HepG2 (cell line): ENCODE results near the gene PCAT6. TPM values are rescaled to one million over a fixed set of nuclear protein-coding genes. Genes with fewer than 3 reads are reported as not detected.

Source experiments
- FOSL1 ChIP-seq: sonication (generic); formaldehyde crosslinking; IDR thresholded peaks from 2 replicates; pipeline ENCODE4 v1.9.0; 2021; ENCODE audit warnings: missing genetic modification reagents, borderline replicate concordance
- FOXJ3 ChIP-seq: sonication (generic); formaldehyde crosslinking; IDR thresholded peaks from 2 replicates; pipeline ENCODE4 v1.4.0; 2020; ENCODE audit warnings: missing genetic modification reagents, mild to moderate bottlenecking, borderline replicate concordance
- FOXK1 ChIP-seq: sonication (generic); formaldehyde crosslinking; IDR thresholded peaks from 2 replicates; pipeline ENCODE4 v1.4.0; 2020; ENCODE audit warnings: low read depth, missing genetic modification reagents, borderline replicate concordance
- MED13 ChIP-seq: sonication (generic); formaldehyde crosslinking; IDR thresholded peaks from 2 replicates; pipeline ENCODE4 v1.5.0; 2020; ENCODE audit warnings: missing genetic modification reagents
- MTA1 ChIP-seq: sonication (generic); formaldehyde crosslinking; IDR thresholded peaks from 2 replicates; pipeline ENCODE4 v1.4.0; 2020; ENCODE audit warnings: missing genetic modification reagents, mild to moderate bottlenecking, borderline replicate concordance
- POLR2AphosphoS2 ChIP-seq: IDR thresholded peaks from 2 replicates; pipeline ENCODE4 v1.6.1; 2011; ENCODE audit warnings: low read depth, low read length, improper control_type of control experiment
- SCMH1 ChIP-seq: sonication (generic); formaldehyde crosslinking; IDR thresholded peaks from 2 replicates; pipeline ENCODE4 v1.9.0; 2021; ENCODE audit warnings: missing genetic modification reagents, mild to moderate bottlenecking, borderline replicate concordance
- SMAD3 ChIP-seq: sonication (generic); formaldehyde crosslinking; IDR thresholded peaks from 2 replicates; pipeline ENCODE4 v1.4.0; 2020; ENCODE audit warnings: missing genetic modification reagents
- TRIM22 ChIP-seq: fragments of 450-650 bp; IDR thresholded peaks from 2 replicates; pipeline ENCODE4 v1.6.1; 2017
- ZBTB2 ChIP-seq: sonication (generic); formaldehyde crosslinking; IDR thresholded peaks from 2 replicates; pipeline ENCODE4 v1.8.0; 2022; ENCODE audit warnings: low read depth, missing genetic modification reagents
- ZFAT ChIP-seq: sonication (generic); formaldehyde crosslinking; conservative IDR thresholded peaks from 2 replicates; pipeline ENCODE4 v1.8.1; 2023; ENCODE audit warnings: missing genetic modification reagents, inconsistent platforms
- ZNF333 ChIP-seq: sonication (generic); formaldehyde crosslinking; IDR thresholded peaks from 2 replicates; pipeline ENCODE4 v1.4.0; 2020; ENCODE audit warnings: mild to moderate bottlenecking, missing genetic modification reagents, borderline replicate concordance
- ZNF720 ChIP-seq: sonication (generic); formaldehyde crosslinking; IDR thresholded peaks from 2 replicates; pipeline ENCODE4 v1.4.0; 2020; ENCODE audit warnings: missing genetic modification reagents
- polyA plus RNA-seq, 8 experiments: library from polyadenylated mRNA; depleted of rRNA in 3 of 8; stranded (reverse) in 7 of 8; unstranded in 1 of 8; fragments of >200 nt; fragmentation: Illumina TruSeq in 4 of 8; extraction: Trizol in 4 of 8; gene quantifications; 2 replicates each; pipeline versions ENCODE4 v1.2.1 to v1.2.3, GENCODE V29; 2011 to 2016; ENCODE audit warnings: low read depth in 4 of 8, missing spikeins in 1 of 8, mixed read lengths in 1 of 8; ENCODE audit not compliant: insufficient read depth in 1 of 8
- total RNA-seq, 5 experiments: library from RNA; depleted of rRNA; stranded (reverse); fragments of >200 nt; fragmentation: Illumina TruSeq; extraction: Trizol; gene quantifications; 2 replicates each; pipeline ENCODE4 v1.2.3, GENCODE V29; 2016; ENCODE audit warnings: low read depth in 1 of 5
- TF ChIP-seq, protein P1 (sequence below): IDR thresholded peaks from 2 replicates; pipeline ENCODE4 v1.6.1; 2016; ENCODE audit warnings: low read depth, missing genetic modification reagents, missing compliant biosample characterization
- TF ChIP-seq, protein P2 (sequence below): sonication (generic); formaldehyde crosslinking; IDR thresholded peaks from 2 replicates; pipeline ENCODE4 v1.4.0; 2020; ENCODE audit warnings: mild to moderate bottlenecking, missing genetic modification reagents
- TF ChIP-seq, protein P3 (sequence below): sonication (generic); formaldehyde crosslinking; IDR thresholded peaks from 2 replicates; pipeline ENCODE4 v1.5.0; 2020; ENCODE audit warnings: missing genetic modification reagents

PCAT6 gene
- total and polyA plus RNA-seq, 2 of the 13 experiments (the other 11 are each of a cell fraction or from before 2014, with no cell fraction given), result 0.60 to 4.4 TPM

DNA sequence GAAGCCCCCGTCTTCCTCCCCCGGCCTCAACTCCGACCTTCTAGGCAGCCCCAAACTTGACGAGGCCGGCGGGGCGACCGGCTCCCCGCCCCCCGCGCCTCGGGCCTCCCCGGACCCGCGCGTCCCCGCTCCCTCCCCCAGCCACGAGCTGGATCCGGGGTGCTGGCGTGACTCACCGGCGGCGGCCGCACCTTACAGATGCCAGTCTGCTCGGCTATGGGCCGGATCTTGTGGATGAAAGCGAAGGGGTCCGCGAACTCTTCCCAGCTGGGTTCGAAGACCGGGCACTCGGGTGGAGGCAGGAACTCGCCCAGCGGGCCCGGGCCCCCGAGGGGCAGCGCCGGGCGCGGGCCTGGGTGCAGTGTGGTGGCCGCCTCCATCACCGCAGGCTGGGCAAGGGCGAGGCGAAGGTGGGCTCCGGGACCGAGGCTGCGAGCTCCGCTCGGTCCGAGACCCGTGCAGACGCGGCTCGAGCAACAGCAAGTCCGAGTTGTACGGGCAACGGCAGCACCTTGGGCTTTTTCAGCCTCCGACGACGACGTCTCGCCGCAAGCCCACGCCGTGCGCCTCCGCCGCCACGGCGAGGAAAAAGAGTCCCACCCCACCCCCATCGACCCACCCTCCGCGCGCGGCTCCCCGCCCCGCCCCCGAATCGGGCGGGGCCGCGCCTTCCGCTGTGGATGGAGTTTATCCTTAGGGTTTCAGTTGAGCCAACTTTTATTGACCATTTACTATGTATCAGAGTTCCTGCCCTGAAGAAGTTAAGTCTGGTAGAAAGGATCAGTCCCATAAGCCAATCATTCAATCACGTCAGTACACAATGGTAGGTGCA lies 2.6 kb upstream of the PCAT6 start, which contains the start of gene KDM5B (continued):
- TF ChIP-seq, protein P1, sequence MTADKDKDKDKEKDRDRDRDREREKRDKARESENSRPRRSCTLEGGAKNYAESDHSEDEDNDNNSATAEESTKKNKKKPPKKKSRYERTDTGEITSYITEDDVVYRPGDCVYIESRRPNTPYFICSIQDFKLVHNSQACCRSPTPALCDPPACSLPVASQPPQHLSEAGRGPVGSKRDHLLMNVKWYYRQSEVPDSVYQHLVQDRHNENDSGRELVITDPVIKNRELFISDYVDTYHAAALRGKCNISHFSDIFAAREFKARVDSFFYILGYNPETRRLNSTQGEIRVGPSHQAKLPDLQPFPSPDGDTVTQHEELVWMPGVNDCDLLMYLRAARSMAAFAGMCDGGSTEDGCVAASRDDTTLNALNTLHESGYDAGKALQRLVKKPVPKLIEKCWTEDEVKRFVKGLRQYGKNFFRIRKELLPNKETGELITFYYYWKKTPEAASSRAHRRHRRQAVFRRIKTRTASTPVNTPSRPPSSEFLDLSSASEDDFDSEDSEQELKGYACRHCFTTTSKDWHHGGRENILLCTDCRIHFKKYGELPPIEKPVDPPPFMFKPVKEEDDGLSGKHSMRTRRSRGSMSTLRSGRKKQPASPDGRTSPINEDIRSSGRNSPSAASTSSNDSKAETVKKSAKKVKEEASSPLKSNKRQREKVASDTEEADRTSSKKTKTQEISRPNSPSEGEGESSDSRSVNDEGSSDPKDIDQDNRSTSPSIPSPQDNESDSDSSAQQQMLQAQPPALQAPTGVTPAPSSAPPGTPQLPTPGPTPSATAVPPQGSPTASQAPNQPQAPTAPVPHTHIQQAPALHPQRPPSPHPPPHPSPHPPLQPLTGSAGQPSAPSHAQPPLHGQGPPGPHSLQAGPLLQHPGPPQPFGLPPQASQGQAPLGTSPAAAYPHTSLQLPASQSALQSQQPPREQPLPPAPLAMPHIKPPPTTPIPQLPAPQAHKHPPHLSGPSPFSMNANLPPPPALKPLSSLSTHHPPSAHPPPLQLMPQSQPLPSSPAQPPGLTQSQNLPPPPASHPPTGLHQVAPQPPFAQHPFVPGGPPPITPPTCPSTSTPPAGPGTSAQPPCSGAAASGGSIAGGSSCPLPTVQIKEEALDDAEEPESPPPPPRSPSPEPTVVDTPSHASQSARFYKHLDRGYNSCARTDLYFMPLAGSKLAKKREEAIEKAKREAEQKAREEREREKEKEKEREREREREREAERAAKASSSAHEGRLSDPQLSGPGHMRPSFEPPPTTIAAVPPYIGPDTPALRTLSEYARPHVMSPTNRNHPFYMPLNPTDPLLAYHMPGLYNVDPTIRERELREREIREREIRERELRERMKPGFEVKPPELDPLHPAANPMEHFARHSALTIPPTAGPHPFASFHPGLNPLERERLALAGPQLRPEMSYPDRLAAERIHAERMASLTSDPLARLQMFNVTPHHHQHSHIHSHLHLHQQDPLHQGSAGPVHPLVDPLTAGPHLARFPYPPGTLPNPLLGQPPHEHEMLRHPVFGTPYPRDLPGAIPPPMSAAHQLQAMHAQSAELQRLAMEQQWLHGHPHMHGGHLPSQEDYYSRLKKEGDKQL (CRISPR knock-in tag), result no peak
- TF ChIP-seq ZNF720 (CRISPR knock-in tag) (no peak), FOSL1 (CRISPR knock-in tag) (no peak), FOXK1 (CRISPR knock-in tag) (peak; percentile 94), TRIM22 (no peak), ZNF333 (CRISPR knock-in tag) (peak; percentile 55; the same call in 1 of the 2 replicates), SMAD3 (CRISPR knock-in tag) (peak; percentile 74; the same call in 1 of the 2 replicates), MED13 (CRISPR knock-in tag) (no peak), MTA1 (CRISPR knock-in tag) (peak; percentile 81; the same call in 1 of the 2 replicates), ZFAT (CRISPR knock-in tag) (no peak), FOXJ3 (CRISPR knock-in tag) (no peak), SCMH1 (no peak), POLR2AphosphoS2 (no peak), ZBTB2 (0 out of 2 replicates have a peak, but pooled peaks have one; percentile 35)
- TF ChIP-seq, protein P2, sequence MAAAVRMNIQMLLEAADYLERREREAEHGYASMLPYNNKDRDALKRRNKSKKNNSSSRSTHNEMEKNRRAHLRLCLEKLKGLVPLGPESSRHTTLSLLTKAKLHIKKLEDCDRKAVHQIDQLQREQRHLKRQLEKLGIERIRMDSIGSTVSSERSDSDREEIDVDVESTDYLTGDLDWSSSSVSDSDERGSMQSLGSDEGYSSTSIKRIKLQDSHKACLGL, result peak; percentile 47; the same call in 1 of the 2 replicates
- TF ChIP-seq, protein P3, sequence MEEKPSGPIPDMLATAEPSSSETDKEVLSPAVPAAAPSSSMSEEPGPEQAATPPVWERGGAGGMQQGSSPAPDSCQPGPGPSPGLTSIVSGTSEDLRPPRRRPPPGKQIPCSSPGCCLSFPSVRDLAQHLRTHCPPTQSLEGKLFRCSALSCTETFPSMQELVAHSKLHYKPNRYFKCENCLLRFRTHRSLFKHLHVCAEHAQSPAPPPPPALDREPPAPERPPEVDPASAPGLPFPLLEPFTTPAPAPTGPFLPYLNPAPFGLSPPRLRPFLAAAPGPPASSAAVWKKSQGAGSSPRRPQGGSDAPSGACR (CRISPR knock-in tag), result peak; percentile 81; the same call in 1 of the 2 replicates
